Activated CD8-positive, alpha-beta T cell treated with anti-CD3 and anti-CD28 coated beads for 36 hours (primary cell): ENCODE measurements around the gene UGT1A3. TPM values are rescaled to one million over a fixed set of nuclear protein-coding genes. Genes with fewer than 3 reads are reported as not detected.

Experiments
- ATAC-seq: fragments of 200-7000 bp; cut with Tn5 transposase; one replicate; pipeline ENCODE4 v1.10.0; 2021; ENCODE audit warnings: mild to moderate bottlenecking, moderate library complexity
- CTCF ChIA-PET: fragments of 350-600 bp; sonication (Branson Sonifier 250); formaldehyde crosslinking; loops from one replicate; lab custom pipeline; 2021; ENCODE audit warnings: antibody characterized with exemption; lab: Charles Lee
- POLR2A ChIA-PET: fragments of 350-600 bp; sonication (Branson Sonifier 250); formaldehyde crosslinking; loops from one replicate; lab custom pipeline; 2021; ENCODE audit warnings: antibody characterized with exemption; lab: Charles Lee
- DNase-seq: peaks from one replicate; pipeline ENCODE4 v3.0.0-alpha.2; 2020
- H3K27ac Mint-ChIP-seq: one replicate; pipeline ENCODE4 v1.8.0; 2021; ENCODE audit warnings: mild to moderate bottlenecking, mixed read lengths
- H3K27me3 Mint-ChIP-seq: one replicate; pipeline ENCODE4 v1.8.0; 2021; ENCODE audit warnings: mixed read lengths
- H3K36me3 Mint-ChIP-seq: one replicate; pipeline ENCODE4 v1.8.0; 2021; ENCODE audit warnings: low read depth, mixed read lengths
- H3K4me1 Mint-ChIP-seq: one replicate; pipeline ENCODE4 v1.8.0; 2021; ENCODE audit warnings: low read depth, mixed read lengths
- H3K4me3 Mint-ChIP-seq: one replicate; pipeline ENCODE4 v1.8.0; 2021; ENCODE audit warnings: mild to moderate bottlenecking, moderate library complexity, mixed read lengths
- H3K9me3 Mint-ChIP-seq: one replicate; pipeline ENCODE4 v1.8.0; 2021; ENCODE audit warnings: mixed read lengths
- intact Hi-C: fragments of 100-400 bp; cut with micrococcal nuclease; formaldehyde crosslinking; loops from one replicate; pipeline ENCODE4 v1.10.0; 2022
- total RNA-seq, 2 experiments: library from RNA; stranded (reverse); gene quantifications; one replicate each; pipeline ENCODE4 v1.2.3, GENCODE V29; 2021
- TF ChIP-seq, protein P1 (sequence below): fragments of 200-600 bp; IDR thresholded peaks from one replicate; pipeline ENCODE4 v1.8.0; 2022; ENCODE audit warnings: antibody characterized with exemption, mild to moderate bottlenecking

The UGT1A3 gene
- total RNA-seq, 2 experiments from 2014 or later = not detected

- ChIA-PET POLR2A (no interaction called here), CTCF (no interaction called here)
- TF ChIP-seq, protein P1, sequence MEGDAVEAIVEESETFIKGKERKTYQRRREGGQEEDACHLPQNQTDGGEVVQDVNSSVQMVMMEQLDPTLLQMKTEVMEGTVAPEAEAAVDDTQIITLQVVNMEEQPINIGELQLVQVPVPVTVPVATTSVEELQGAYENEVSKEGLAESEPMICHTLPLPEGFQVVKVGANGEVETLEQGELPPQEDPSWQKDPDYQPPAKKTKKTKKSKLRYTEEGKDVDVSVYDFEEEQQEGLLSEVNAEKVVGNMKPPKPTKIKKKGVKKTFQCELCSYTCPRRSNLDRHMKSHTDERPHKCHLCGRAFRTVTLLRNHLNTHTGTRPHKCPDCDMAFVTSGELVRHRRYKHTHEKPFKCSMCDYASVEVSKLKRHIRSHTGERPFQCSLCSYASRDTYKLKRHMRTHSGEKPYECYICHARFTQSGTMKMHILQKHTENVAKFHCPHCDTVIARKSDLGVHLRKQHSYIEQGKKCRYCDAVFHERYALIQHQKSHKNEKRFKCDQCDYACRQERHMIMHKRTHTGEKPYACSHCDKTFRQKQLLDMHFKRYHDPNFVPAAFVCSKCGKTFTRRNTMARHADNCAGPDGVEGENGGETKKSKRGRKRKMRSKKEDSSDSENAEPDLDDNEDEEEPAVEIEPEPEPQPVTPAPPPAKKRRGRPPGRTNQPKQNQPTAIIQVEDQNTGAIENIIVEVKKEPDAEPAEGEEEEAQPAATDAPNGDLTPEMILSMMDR = no peak
- Mint-ChIP-seq H3K36me3 (no peaks in the 10 kb centered on the region), H3K4me3 (no peak overlapping the region), H3K27me3 (no peaks in the 10 kb centered on the region), H3K27ac (no peak overlapping the region), H3K4me1 (no peaks in the 10 kb centered on the region), H3K9me3 (no peaks in the 10 kb centered on the region)
- ATAC-seq = no peak
- intact Hi-C loops = no loop called here
- no peak for DNase-seq
Observed at GRCh38 chr2:233686928-233687327, 41.9 kb upstream of the UGT1A3 start.

DNA sequence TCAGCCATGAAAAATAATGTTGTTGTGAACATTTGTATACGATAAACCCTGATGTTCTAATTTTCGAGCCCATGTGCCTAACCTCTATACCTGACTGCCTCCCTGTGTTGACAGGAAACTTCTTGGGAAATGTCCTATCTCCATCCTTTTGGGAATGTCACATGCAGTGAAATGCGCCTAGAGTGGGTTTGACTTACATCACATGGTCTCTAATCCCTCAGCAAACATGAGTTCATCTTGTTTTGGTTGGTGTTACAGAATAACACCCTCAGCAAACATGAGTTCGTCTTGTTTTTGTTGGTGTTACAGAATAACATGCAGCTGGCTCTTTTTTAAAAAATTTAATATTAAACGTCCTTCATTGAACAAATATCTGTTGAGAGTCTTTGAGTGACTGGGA is 40.5 kb upstream of the UGT1A3 start:
- ChIA-PET CTCF (no interaction called here), POLR2A (no interaction called here)
- ATAC-seq = no peak
- Mint-ChIP-seq H3K4me3 (no peak overlapping the region), H3K36me3 (no peaks in the 10 kb centered on the region), H3K4me1 (no peaks in the 10 kb centered on the region), H3K27me3 (no peaks in the 10 kb centered on the region), H3K27ac (no peak overlapping the region), H3K9me3 (no peaks in the 10 kb centered on the region)
- TF ChIP-seq, protein P1 = no peak
- no peak for DNase-seq
- intact Hi-C loops = no loop called here

- Mint-ChIP-seq H3K27ac (no peak overlapping the region), H3K36me3 (no peaks in the 10 kb centered on the region), H3K4me1 (no peaks in the 10 kb centered on the region), H3K4me3 (no peak overlapping the region), H3K27me3 (no peaks in the 10 kb centered on the region), H3K9me3 (no peaks in the 10 kb centered on the region)
- no peak for DNase-seq
- POLR2A ChIA-PET = no interaction called here
- TF ChIP-seq, protein P1 = no peak
- intact Hi-C loops = no loop called here
- no peak for ATAC-seq
- CTCF ChIA-PET = no interaction called here
Observed at GRCh38 chr2:233689031-233689430, 39.8 kb upstream of the UGT1A3 start.

DNA sequence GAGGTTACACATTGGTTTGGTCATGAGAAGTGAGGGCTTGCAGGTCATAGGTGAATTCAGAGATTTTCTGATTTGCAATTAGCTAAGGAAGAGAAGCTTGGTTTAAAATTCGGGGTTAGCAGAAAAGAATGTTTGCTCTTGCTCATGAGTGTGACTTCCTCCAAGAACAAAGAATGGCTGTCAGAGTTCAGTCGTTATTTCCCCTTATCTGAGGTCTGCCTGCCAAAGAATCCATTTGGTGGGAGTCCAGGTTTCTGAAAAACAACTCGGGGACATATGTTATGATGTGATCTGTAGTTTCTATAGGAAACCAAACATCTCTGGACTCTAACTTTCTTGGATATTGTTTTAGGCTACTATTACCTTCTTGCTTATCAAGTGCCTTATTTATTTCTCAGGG is 39.3 kb upstream of the UGT1A3 start:
- DNase-seq = no peak
- Mint-ChIP-seq H3K36me3 (no peaks in the 10 kb centered on the region), H3K27me3 (no peaks in the 10 kb centered on the region), H3K27ac (no peak overlapping the region), H3K4me1 (no peaks in the 10 kb centered on the region), H3K9me3 (no peaks in the 10 kb centered on the region), H3K4me3 (no peak overlapping the region)
- TF ChIP-seq, protein P1 = no peak
- intact Hi-C loops = no loop called here
- ATAC-seq = no peak
- POLR2A ChIA-PET = no interaction called here
- CTCF ChIA-PET = no interaction called here

DNA sequence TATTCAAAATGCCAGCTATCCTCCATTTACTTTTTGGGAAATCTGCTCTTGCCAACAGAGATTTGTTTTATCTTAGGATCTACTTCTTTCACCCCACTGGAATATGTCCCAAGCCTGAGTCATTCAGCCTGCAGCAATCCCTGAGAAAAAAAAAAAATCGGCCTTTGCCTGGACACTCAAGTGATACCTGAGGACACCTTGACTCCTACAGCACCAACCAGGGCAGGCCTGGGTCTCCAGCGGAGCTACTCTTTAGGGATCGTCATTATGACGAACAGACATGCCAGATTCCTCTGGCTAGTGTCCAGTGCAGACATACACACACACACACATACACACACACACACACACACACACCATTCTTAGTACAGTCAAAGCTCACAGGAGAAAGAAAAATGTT is 38.4 kb upstream of the UGT1A3 start:
- CTCF ChIA-PET = no interaction called here
- POLR2A ChIA-PET = interaction anchor here (0.6 kb wide), 1 partner anchor 182 kb away, joined by 3 read pairs; no protein-coding TSS in a partner anchor
- intact Hi-C loops = no loop called here
- TF ChIP-seq, protein P1 = no peak
- DNase-seq = no peak
- H3K36me3 Mint-ChIP-seq = no peaks in the 10 kb centered on the region
- peaks cover under 1% of the 10 kb centered on the region for H3K27me3 Mint-ChIP-seq
- H3K4me1 Mint-ChIP-seq = no peaks in the 10 kb centered on the region
- no peak overlapping the region for H3K27ac Mint-ChIP-seq
- H3K4me3 Mint-ChIP-seq = no peak overlapping the region
- H3K9me3 Mint-ChIP-seq = no peaks in the 10 kb centered on the region
- ATAC-seq = no peak
